Kidney epithelial cell (primary cell): Measurements from ENCODE around the gene PDIA3. TPM values are rescaled to one million over a fixed set of nuclear protein-coding genes. Genes with fewer than 3 reads are reported as not detected.

Experiments
- DNase-seq: peaks from one replicate; pipeline ENCODE4 v3.0.0-alpha.2; 2010; ENCODE audit warnings: low read depth
- H3K27me3 ChIP-seq: 2 replicates; pipeline ENCODE4 v1.6.0; 2011; ENCODE audit warnings: low read length; ENCODE audit not compliant: control insufficient read depth, insufficient read depth
- H3K36me3 ChIP-seq: 2 replicates; pipeline ENCODE4 v1.5.1; 2011; ENCODE audit warnings: low read length; ENCODE audit not compliant: control insufficient read depth, insufficient read depth
- H3K4me3 ChIP-seq: 2 replicates; pipeline ENCODE4 v1.5.1; 2011; ENCODE audit warnings: low read depth, mild to moderate bottlenecking, control low read depth, low read length
- total RNA-seq: library from RNA; depleted of rRNA; stranded (reverse); fragments of >200 nt; gene quantifications from 2 replicates; pipeline ENCODE4 v1.2.3, GENCODE V29; 2015
- TF ChIP-seq, protein P1 (sequence below): IDR thresholded peaks from 2 replicates; pipeline ENCODE4 v1.5.1; 2011; ENCODE audit warnings: mild to moderate bottlenecking, moderate library complexity, low read length, control low read depth, inconsistent platforms; ENCODE audit not compliant: insufficient read depth, poor library complexity, severe bottlenecking

The PDIA3 gene
- total RNA-seq, 1 donor from 2014 or later: 244 TPM

DNA sequence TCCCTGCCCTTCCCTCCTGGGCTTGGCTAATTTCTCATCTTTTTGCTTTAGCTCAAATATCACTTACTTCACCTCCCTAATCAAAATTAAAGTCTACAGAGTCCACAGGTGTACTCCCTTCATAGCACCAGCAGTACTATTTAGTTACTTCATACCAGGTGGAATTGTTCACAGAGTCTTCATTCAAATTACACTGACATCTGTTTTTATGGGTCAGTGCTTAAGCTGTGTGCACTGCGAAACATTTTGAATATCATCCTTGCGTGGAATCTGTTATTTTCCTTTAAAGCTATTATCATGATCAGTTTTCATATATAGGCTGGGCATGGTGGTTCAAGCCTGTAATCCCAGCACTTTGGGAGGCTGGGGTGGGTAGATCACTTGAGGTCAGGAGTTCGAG is 43.2 kb downstream of the PDIA3 start:
- no peak for DNase-seq
- Histone ChIP-seq H3K27me3 (no peaks in the 10 kb centered on the region), H3K4me3 (no peak overlapping the region), H3K36me3 (no peaks in the 10 kb centered on the region)
- TF ChIP-seq, protein P1, sequence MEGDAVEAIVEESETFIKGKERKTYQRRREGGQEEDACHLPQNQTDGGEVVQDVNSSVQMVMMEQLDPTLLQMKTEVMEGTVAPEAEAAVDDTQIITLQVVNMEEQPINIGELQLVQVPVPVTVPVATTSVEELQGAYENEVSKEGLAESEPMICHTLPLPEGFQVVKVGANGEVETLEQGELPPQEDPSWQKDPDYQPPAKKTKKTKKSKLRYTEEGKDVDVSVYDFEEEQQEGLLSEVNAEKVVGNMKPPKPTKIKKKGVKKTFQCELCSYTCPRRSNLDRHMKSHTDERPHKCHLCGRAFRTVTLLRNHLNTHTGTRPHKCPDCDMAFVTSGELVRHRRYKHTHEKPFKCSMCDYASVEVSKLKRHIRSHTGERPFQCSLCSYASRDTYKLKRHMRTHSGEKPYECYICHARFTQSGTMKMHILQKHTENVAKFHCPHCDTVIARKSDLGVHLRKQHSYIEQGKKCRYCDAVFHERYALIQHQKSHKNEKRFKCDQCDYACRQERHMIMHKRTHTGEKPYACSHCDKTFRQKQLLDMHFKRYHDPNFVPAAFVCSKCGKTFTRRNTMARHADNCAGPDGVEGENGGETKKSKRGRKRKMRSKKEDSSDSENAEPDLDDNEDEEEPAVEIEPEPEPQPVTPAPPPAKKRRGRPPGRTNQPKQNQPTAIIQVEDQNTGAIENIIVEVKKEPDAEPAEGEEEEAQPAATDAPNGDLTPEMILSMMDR: no peak

DNA sequence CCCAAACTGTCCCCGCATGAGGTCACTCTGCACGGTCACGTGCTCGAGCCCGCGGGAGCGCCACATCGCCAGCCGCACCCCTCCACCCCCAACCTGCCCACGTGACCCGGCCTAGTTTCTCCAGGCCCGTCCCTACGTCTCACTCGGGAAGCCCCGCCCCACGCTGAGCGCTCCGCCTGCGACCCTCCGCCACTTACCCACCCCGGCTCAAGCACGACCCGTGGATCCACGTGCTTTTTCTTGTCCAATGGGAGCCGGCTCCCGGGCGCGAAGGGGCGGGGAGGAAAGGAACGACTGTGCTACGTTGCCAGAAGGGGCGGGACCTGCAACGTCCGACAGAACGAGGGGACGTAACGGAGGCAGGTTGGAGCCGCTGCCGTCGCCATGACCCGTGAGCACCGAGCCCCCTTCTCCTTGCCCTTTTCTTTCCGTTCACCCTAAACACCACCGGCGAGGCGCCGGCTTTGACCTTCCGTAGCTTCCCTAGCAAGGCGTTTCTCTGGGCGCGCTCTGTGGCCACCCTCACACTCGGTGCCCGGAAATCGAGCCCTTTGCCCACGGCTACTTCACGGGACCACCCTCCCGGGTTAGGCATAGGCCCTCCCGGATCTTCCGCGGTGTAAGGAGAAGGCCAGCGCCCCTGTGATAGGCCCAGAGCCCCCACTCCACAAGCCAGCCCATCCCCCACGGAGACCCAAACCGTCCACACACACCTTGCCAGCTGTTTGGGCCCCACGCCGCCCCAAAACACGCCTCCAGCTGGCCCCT is 45.9 kb downstream of the PDIA3 start, which contains the start of gene SERF2:
TSS of gene SERF2 (plus strand) at position 328 of the 768 bp plus-strand sequence. CDS start at position 385, 57 bp downstream.
- Histone ChIP-seq H3K36me3 (peaks cover 8% of the 10 kb centered on the region), H3K27me3 (no peaks in the 10 kb centered on the region), H3K4me3 (peak within 1 kb of the TSS; percentile 92)
- TF ChIP-seq, protein P1: no peak
- peak; percentile 96 for DNase-seq

DNA sequence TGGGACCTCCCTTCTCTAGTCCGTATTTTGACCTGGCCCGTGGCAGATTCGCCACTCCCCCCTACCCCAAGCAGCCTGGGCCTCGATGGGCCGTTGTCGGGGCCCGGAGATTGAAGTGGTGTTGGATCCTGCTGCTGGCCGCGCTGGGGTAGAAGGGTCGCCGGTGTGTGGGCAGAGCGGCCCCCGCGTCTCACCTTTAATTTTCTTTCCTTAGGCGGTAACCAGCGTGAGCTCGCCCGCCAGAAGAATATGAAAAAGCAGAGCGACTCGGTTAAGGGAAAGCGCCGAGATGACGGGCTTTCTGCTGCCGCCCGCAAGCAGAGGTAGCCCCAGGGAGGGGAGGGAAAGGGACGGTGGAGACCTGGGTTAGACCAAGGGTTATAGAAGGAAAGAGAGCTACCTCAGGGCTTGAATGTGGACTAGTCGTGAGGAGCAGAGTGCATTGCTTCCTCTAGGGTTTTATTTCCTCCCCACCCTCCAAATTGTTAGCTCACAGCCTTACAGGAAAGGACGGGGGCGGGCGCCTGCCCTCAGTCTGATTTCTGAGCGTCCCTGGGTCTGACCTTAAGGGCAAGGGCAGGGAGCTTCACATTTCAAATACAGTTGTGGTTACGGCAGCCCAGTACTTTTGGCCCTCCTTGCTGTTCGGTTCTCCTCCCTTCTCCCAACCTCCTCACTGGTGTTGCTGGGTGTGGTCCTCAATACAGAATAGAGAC is 46.7 kb downstream of the PDIA3 start:
- DNase-seq: no peak
- no peaks in the 10 kb centered on the region for H3K27me3 ChIP-seq
- H3K36me3 ChIP-seq: peaks cover 8% of the 10 kb centered on the region
- peak overlapping the region; percentile 92 for H3K4me3 ChIP-seq
- TF ChIP-seq, protein P1: no peak

DNA sequence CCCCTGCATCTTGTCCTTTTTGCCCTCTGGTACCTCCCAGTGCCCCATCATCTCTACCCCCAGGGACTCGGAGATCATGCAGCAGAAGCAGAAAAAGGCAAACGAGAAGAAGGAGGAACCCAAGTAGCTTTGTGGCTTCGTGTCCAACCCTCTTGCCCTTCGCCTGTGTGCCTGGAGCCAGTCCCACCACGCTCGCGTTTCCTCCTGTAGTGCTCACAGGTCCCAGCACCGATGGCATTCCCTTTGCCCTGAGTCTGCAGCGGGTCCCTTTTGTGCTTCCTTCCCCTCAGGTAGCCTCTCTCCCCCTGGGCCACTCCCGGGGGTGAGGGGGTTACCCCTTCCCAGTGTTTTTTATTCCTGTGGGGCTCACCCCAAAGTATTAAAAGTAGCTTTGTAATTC is 47.4 kb downstream of the PDIA3 start:
- Histone ChIP-seq H3K27me3 (no peaks in the 10 kb centered on the region), H3K4me3 (peak overlapping the region; percentile 92), H3K36me3 (peaks cover 8% of the 10 kb centered on the region)
- no peak for DNase-seq
- TF ChIP-seq, protein P1: no peak

DNA sequence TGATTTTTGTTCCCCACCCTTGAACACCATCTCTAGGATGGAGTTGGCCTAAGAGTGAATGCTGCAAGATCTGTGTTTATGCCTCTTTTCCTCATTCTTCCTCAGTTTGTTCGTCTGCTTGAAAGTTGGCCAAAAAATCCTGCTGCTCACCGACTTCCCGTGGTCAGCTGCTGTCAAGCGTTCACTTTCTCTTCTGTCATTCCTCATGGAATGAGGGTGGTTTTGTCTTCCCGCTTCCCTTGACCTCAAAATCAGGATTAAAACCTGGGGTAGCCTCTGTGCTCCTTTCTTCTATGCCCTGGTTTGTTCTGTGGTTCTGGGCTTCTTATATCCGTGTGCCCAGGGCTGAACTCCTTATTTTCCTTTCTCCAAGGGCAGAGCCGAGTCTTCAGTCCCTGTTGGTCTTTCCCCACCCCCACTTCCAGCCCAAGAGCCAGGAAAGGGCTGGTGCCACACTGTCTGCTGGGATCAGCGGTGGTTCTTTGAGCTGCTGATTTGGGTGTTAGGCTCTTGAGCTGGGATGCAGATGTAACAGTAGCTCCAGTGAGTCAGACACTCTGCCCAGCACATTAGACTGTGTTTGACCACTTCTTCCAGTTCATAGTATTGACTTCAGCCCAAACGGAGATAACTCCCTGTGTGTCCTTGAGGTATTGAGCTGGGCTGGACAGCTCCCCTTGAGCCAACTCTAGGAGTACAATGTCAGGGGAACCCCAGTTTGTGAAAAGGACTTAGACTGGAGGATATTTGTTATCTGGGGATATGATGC is 48.2 kb downstream of the PDIA3 start:
- H3K27me3 ChIP-seq: no peaks in the 10 kb centered on the region
- peaks cover 8% of the 10 kb centered on the region for H3K36me3 ChIP-seq
- no peak overlapping the region for H3K4me3 ChIP-seq
- no peak for DNase-seq
- TF ChIP-seq, protein P1: no peak
